A673 (cell line): ENCODE measurements around the gene WLS.
"Not testable (repeated sequence)": the region's sequence is repeated elsewhere in the genome, so short reads cannot be mapped to it uniquely, and the experiment has no call there.

ENCODE experiments used
- EZH2 ChIP-seq: fragments of 200-600 bp; sonication (generic); IDR thresholded peaks from 2 replicates; pipeline ENCODE4 v1.6.1; 2017; ENCODE audit warnings: borderline replicate concordance, low read depth, mild to moderate bottlenecking, mixed read lengths, antibody characterized with exemption, low read length; ENCODE audit not compliant: poor library complexity, severe bottlenecking
- TF ChIP-seq, protein P1 (sequence below): fragments of 300-800, 200-600 bp; sonication (generic); conservative IDR thresholded peaks from 2 replicates; pipeline ENCODE4 v1.5.1; 2017; ENCODE audit warnings: low read depth, mild to moderate bottlenecking, antibody characterized with exemption, low read length, moderate library complexity, mixed read lengths

DNA sequence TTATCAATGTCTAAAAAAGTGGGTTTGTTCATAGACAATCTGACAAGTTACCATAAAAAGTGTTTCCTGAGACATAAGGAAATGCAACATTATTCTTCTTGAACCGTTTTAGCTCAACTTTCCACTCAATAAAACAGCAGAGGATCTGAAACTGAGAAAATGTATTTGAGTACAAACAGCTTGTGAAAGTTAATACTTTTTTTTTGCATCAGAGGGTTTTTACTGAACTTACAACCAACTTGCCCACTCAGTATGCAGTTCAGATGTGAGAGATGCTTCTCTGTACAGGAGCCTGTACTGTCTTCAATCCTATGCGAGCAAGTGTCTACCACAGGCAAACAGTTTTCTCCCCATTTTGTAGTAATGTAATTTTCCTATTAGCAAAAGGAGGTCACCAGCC is 71.4 kb downstream of the WLS start:
- not testable (repeated sequence) for TF ChIP-seq EZH2
- TF ChIP-seq, protein P1, sequence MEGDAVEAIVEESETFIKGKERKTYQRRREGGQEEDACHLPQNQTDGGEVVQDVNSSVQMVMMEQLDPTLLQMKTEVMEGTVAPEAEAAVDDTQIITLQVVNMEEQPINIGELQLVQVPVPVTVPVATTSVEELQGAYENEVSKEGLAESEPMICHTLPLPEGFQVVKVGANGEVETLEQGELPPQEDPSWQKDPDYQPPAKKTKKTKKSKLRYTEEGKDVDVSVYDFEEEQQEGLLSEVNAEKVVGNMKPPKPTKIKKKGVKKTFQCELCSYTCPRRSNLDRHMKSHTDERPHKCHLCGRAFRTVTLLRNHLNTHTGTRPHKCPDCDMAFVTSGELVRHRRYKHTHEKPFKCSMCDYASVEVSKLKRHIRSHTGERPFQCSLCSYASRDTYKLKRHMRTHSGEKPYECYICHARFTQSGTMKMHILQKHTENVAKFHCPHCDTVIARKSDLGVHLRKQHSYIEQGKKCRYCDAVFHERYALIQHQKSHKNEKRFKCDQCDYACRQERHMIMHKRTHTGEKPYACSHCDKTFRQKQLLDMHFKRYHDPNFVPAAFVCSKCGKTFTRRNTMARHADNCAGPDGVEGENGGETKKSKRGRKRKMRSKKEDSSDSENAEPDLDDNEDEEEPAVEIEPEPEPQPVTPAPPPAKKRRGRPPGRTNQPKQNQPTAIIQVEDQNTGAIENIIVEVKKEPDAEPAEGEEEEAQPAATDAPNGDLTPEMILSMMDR, result not testable (repeated sequence)
